Body of pancreas (tissue), 4 donors: ENCODE measurements around the gene CHRDL2. TPM values are rescaled to one million over a fixed set of nuclear protein-coding genes. Genes with fewer than 3 reads are reported as not detected.

Experiments used
- ATAC-seq: fragments of 150-250 bp; one replicate; pipeline ENCODE4 v1.9.1; 2016
- DNase-seq, 4 donors: peaks; one replicate each; pipeline ENCODE4 v3.0.0-alpha.2; 2019
- H3K27ac ChIP-seq, 4 donors: fragments of 200-600 bp; sonication (generic); 1 replicate in 3 of 4; 2 replicates in 1 of 4; pipeline versions ENCODE4 v1.5.1 to v1.6.1; 2016 to 2019; ENCODE audit warnings: mild to moderate bottlenecking in 1 of 4, mixed read lengths in 1 of 4, moderate library complexity in 1 of 4
- H3K27me3 ChIP-seq, 2 donors: fragments of 200-600 bp; sonication (generic); one replicate each; pipeline ENCODE4 v1.6.0; 2016; ENCODE audit warnings: mild to moderate bottlenecking in 1 of 2
- H3K36me3 ChIP-seq, 2 donors: fragments of 200-600 bp; sonication (generic); replicated peaks in 1 of 2; 2 replicates each; pipeline ENCODE4 v1.5.1; 2016; ENCODE audit warnings: low read depth in 2 of 2; ENCODE audit not compliant: insufficient read depth in 1 of 2
- H3K4me1 ChIP-seq: fragments of 200-600 bp; sonication (generic); one replicate; pipeline ENCODE4 v1.6.0; 2016
- H3K4me3 ChIP-seq, 2 donors: fragments of 200-600 bp; sonication (generic); 1 replicate in 1 of 2; 2 replicates in 1 of 2; pipeline ENCODE4 v1.5.1; 2016 to 2019
- H3K9me3 ChIP-seq, 3 donors: fragments of 200-600 bp; sonication (generic); 1 replicate in 2 of 3; 2 replicates in 1 of 3; pipeline ENCODE4 v1.5.1; 2016
- CTCF ChIP-seq, 7 experiments: fragments of 450-650 bp in 4 of 7; fragments of 200-600 bp in 3 of 7; sonication (generic) in 3 of 7; IDR thresholded peaks; one replicate each; pipeline ENCODE4 v1.5.1; 2016 to 2019; ENCODE audit warnings: antibody characterized with exemption in 7 of 7
- POLR2A ChIP-seq, 3 donors: fragments of 450-650 bp; IDR thresholded peaks; one replicate each; pipeline ENCODE4 v1.6.1; 2016; ENCODE audit warnings: antibody characterized with exemption in 3 of 3, mild to moderate bottlenecking in 2 of 3
- WGBS, 2 donors: methylation state at CpG; one replicate each; pipeline ENCODE4 v1.1.5; 2017; 5-methylcytosine and 5-hydroxymethylcytosine counted together
- intact Hi-C: fragments of 100-400 bp; cut with DNase I; formaldehyde crosslinking; loops from one replicate; pipeline ENCODE4 v1.15.1; 2023
- total RNA-seq, 2 donors: library from RNA; depleted of rRNA; stranded (reverse); fragments of >200 nt; gene quantifications; one replicate each; pipeline ENCODE4 v1.1.0, GENCODE V29; 2016

The CHRDL2 gene, protein sequence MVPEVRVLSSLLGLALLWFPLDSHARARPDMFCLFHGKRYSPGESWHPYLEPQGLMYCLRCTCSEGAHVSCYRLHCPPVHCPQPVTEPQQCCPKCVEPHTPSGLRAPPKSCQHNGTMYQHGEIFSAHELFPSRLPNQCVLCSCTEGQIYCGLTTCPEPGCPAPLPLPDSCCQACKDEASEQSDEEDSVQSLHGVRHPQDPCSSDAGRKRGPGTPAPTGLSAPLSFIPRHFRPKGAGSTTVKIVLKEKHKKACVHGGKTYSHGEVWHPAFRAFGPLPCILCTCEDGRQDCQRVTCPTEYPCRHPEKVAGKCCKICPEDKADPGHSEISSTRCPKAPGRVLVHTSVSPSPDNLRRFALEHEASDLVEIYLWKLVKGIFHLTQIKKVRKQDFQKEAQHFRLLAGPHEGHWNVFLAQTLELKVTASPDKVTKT
- not detected for total RNA-seq

DNA sequence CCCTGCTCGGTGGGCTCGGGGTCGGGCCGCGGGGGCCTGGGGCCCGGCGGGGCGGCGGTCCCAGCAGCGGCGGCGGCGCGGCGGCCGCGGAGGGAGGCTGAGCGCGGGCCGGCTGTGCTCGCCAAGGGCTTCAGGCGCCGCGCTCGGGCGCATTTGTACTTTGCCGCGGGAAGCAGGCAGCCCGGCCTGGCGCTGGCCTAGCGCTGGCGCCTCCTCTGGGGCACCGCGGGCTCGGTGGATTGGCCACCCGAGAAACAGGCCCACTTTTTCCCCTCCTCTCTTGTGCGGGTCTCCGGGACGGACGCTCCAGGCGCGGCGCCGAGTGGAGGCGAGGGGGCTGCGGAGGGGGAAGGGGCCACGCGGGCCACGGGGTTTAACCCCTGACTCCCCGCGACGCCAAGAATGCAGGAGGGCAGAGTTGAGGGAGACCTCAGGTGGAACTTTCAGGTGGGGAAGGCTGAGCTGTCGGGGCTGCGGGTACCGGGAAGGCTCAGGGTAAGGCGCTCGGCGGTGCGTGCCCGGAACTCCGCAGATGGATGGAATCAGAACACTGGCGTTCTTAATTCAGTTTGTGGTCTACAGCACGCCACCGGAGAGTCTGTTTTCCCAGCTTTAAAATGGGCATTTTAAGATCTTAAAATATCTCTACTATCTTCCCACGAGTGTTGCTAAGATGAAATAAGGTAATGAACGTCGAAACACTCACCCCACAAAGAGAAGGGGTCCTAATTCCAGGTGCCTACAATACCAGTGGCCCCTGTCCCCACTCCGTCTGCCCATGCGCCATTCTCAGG is at the start of gene CHRDL2:
TSS of gene CHRDL2 (minus strand) at position 126 of the 794 bp plus-strand sequence. CDS start 538 bp downstream, outside the sequence.
- Histone ChIP-seq H3K9me3 (no peaks in the 10 kb centered on the region), H3K4me3 (no peak within 1 kb of the TSS), H3K27ac (no peak within 1 kb of the TSS), H3K36me3 (no peaks in the 10 kb centered on the region), H3K4me1 (peaks cover 16% of the 10 kb centered on the region), H3K27me3 (peaks cover 0 to 7% of the 10 kb centered on the region in 2 donors)
- no peak for TF ChIP-seq POLR2A (IDR thresholded peaks at IDR 0.05)
- TF ChIP-seq CTCF (IDR thresholded peaks at IDR 0.05), result no peak
- DNase-seq (peak; percentile 21 to 56 (median 26)), ATAC-seq (peak; percentile 41)
- intact Hi-C loops, result loop anchor here (10.0 kb wide), 1 partner anchor 87 kb away; no protein-coding TSS in a partner anchor
- 12 to 18% methylated on average over 53 to 62 of the region's 69 CpGs for WGBS, 2 donors

- 82 to 86% methylated on average over 4 of the region's 4 CpGs for WGBS, 2 donors
- Histone ChIP-seq H3K4me3 (no peak overlapping the region), H3K4me1 (peaks cover 5% of the 10 kb centered on the region), H3K36me3 (no peaks in the 10 kb centered on the region), H3K27me3 (no peaks in the 10 kb centered on the region), H3K9me3 (no peaks in the 10 kb centered on the region), H3K27ac (no peak overlapping the region)
- no peak for ATAC-seq
- no peak for DNase-seq
- intact Hi-C loops, result no loop called here
- no peak for TF ChIP-seq CTCF (IDR thresholded peaks at IDR 0.05)
- TF ChIP-seq POLR2A (IDR thresholded peaks at IDR 0.05), result no peak
Measured at GRCh38 chr11:74780248-74781005, 49.2 kb upstream of the CHRDL2 start.

GRCh38 chr11:74778581-74778980 is 47.4 kb upstream of the CHRDL2 start:
- TF ChIP-seq CTCF (IDR thresholded peaks at IDR 0.05) (no peak), POLR2A (IDR thresholded peaks at IDR 0.05) (no peak)
- H3K4me1 ChIP-seq, result peaks cover 4% of the 10 kb centered on the region
- no peaks in the 10 kb centered on the region for H3K27me3 ChIP-seq
- ATAC-seq (no peak), DNase-seq (no peak)
- no peak overlapping the region for H3K4me3 ChIP-seq
- H3K27ac ChIP-seq, result no peak overlapping the region
- no peaks in the 10 kb centered on the region for H3K9me3 ChIP-seq
- intact Hi-C loops, result no loop called here
- H3K36me3 ChIP-seq, result no peaks in the 10 kb centered on the region
- WGBS, 2 donors, result 97 to 98% methylated on average over 6 of the region's 6 CpGs

- 64 to 76% methylated on average over 4 of the region's 4 CpGs for WGBS, 2 donors
- no peaks in the 10 kb centered on the region for H3K36me3 ChIP-seq
- DNase-seq (no peak), ATAC-seq (no peak)
- H3K4me3 ChIP-seq, result no peak overlapping the region
- H3K4me1 ChIP-seq, result peaks cover 7% of the 10 kb centered on the region
- no peak overlapping the region for H3K27ac ChIP-seq
- no peaks in the 10 kb centered on the region for H3K27me3 ChIP-seq
- intact Hi-C loops, result no loop called here
- TF ChIP-seq CTCF (IDR thresholded peaks at IDR 0.05) (no peak), POLR2A (IDR thresholded peaks at IDR 0.05) (no peak)
- H3K9me3 ChIP-seq, result no peaks in the 10 kb centered on the region
Measured at GRCh38 chr11:74777877-74778276, 46.7 kb upstream of the CHRDL2 start.
